ENCODE measurements around the gene DIP2C.

GRCh38 chr10:271201-271600 lies 418.3 kb downstream of the DIP2C start:
- TF ChIP-seq CTCF (conservative IDR thresholded peaks at IDR 0.05 in 1 of 2, IDR thresholded peaks at IDR 0.05 in 1 of 2; ENCODE audit: extremely low read depth in 1 of 2, insufficient read depth in 1 of 2, low read depth in 1 of 2, low read length in 2 of 2) (no peak), EZH2 (IDR thresholded peaks at IDR 0.05; ENCODE audit: borderline replicate concordance, low read length) (no peak)

All from mammary epithelial cell (primary cell).